Astrocyte (in vitro differentiated cells and primary cell): Measurements from ENCODE around the gene ATL2.

Experiments used
- EZH2 ChIP-seq: IDR thresholded peaks from 2 replicates; pipeline ENCODE4 v1.6.1; 2012; ENCODE audit warnings: mild to moderate bottlenecking, low read length, inconsistent platforms; ENCODE audit not compliant: insufficient read depth
- TF ChIP-seq, protein P1 (sequence below): IDR thresholded peaks from 2 replicates; pipeline ENCODE4 v1.5.1; 2011; ENCODE audit warnings: low read depth, mild to moderate bottlenecking, inconsistent platforms, low read length, moderate library complexity; ENCODE audit not compliant: insufficient read depth

DNA sequence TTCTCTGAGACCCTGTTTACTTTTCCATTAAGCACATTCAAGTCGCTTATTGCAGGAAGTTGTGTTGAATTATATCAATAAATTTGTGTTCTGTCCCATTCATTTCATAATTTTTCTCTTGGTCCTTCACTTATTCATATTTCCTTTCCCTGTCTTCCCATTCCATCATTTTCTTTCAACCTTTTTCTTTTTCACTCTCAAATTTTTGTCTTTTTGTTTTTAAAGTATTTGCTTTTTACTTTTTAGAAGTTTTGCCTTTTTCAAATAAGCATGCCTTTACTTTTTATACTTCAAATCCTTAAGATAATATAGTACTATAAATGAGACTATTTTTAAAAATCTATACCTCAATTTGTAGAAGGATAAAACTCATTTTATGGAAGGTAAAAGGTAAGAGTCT lies 120.5 kb downstream of the ATL2 start:
- TF ChIP-seq, protein P1, sequence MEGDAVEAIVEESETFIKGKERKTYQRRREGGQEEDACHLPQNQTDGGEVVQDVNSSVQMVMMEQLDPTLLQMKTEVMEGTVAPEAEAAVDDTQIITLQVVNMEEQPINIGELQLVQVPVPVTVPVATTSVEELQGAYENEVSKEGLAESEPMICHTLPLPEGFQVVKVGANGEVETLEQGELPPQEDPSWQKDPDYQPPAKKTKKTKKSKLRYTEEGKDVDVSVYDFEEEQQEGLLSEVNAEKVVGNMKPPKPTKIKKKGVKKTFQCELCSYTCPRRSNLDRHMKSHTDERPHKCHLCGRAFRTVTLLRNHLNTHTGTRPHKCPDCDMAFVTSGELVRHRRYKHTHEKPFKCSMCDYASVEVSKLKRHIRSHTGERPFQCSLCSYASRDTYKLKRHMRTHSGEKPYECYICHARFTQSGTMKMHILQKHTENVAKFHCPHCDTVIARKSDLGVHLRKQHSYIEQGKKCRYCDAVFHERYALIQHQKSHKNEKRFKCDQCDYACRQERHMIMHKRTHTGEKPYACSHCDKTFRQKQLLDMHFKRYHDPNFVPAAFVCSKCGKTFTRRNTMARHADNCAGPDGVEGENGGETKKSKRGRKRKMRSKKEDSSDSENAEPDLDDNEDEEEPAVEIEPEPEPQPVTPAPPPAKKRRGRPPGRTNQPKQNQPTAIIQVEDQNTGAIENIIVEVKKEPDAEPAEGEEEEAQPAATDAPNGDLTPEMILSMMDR = no peak
- TF ChIP-seq EZH2 = no peak
